DMS114 treated with DMSO at 0.1 percent for 48 hours (cell line): ENCODE measurements around the gene TMEM132E.

ENCODE experiments used
- DNase-seq: peaks from one replicate; lab custom pipeline; 2025; ENCODE audit not compliant: unreplicated experiment; lab: John Stamatoyannopoulos, UW

The TMEM132E gene

GRCh38 chr17:34601416-34601815, 22.0 kb downstream of the TMEM132E start:
- no peak for DNase-seq

- no peak for DNase-seq
Measured at GRCh38 chr17:34603974-34604373, 24.6 kb downstream of the TMEM132E start.

- DNase-seq = no peak
Measured at GRCh38 chr17:34606763-34607162, 27.4 kb downstream of the TMEM132E start.

GRCh38 chr17:34607917-34608316, 28.5 kb downstream of the TMEM132E start:
- no peak for DNase-seq

GRCh38 chr17:34609210-34609609, 29.8 kb downstream of the TMEM132E start:
- no peak for DNase-seq

GRCh38 chr17:34610039-34610438, 30.7 kb downstream of the TMEM132E start:
- DNase-seq = no peak

- no peak for DNase-seq
Measured at GRCh38 chr17:34610506-34610905, 31.1 kb downstream of the TMEM132E start.

- DNase-seq = no peak
Measured at GRCh38 chr17:34613064-34614019, 34.0 kb downstream of the TMEM132E start.

GRCh38 chr17:34614698-34615097, 35.3 kb downstream of the TMEM132E start:
- no peak for DNase-seq

- DNase-seq = no peak
Measured at GRCh38 chr17:34615326-34615725, 35.9 kb downstream of the TMEM132E start.

GRCh38 chr17:34616148-34616547, 36.8 kb downstream of the TMEM132E start:
- DNase-seq = no peak

GRCh38 chr17:34617398-34617797, 38.0 kb downstream of the TMEM132E start:
- no peak for DNase-seq

- no peak for DNase-seq
Measured at GRCh38 chr17:34619687-34620217, 40.4 kb downstream of the TMEM132E start.

- no peak for DNase-seq
Measured at GRCh38 chr17:34620458-34620857, 41.1 kb downstream of the TMEM132E start.

GRCh38 chr17:34622862-34623623, 43.7 kb downstream of the TMEM132E start:
- no peak for DNase-seq

GRCh38 chr17:34623856-34624766, 44.7 kb downstream of the TMEM132E start:
- DNase-seq = no peak

GRCh38 chr17:34624767-34625383, 45.5 kb downstream of the TMEM132E start:
- DNase-seq = no peak

- DNase-seq = no peak
Measured at GRCh38 chr17:34626121-34626681, 46.8 kb downstream of the TMEM132E start.

GRCh38 chr17:34628879-34629278, 49.5 kb downstream of the TMEM132E start:
- DNase-seq = no peak

- no peak for DNase-seq
Measured at GRCh38 chr17:34633351-34633750, 54.0 kb downstream of the TMEM132E start.
